GM19023 (cell line): Measurements from ENCODE around the gene SDC3.

ENCODE experiments used
- ATAC-seq: cut with Tn5 transposase; IDR thresholded peaks from one replicate; pipeline ENCODE4 v1.9.1; 2021; ENCODE audit warnings: mild to moderate bottlenecking, moderate library complexity; ENCODE audit not compliant: unreplicated experiment

The SDC3 gene

GRCh38 chr1:30855686-30856259, 52.8 kb downstream of the SDC3 start:
- no peak for ATAC-seq

- no peak for ATAC-seq
Observed at GRCh38 chr1:30853350-30853749, 55.2 kb downstream of the SDC3 start.

GRCh38 chr1:30852026-30852425, 56.5 kb downstream of the SDC3 start:
- no peak for ATAC-seq

- no peak for ATAC-seq
Observed at GRCh38 chr1:30851286-30851685, 57.3 kb downstream of the SDC3 start.

GRCh38 chr1:30850607-30851006, 58.0 kb downstream of the SDC3 start:
- no peak for ATAC-seq

GRCh38 chr1:30848130-30848529, 60.4 kb downstream of the SDC3 start:
- ATAC-seq: no peak

GRCh38 chr1:30847358-30847972, 61.1 kb downstream of the SDC3 start:
- no peak for ATAC-seq

GRCh38 chr1:30846587-30846986, 62.0 kb downstream of the SDC3 start:
- no peak for ATAC-seq

- no peak for ATAC-seq
Observed at GRCh38 chr1:30845904-30846290, 62.7 kb downstream of the SDC3 start.

GRCh38 chr1:30845237-30845903, 63.2 kb downstream of the SDC3 start:
- no peak for ATAC-seq

- ATAC-seq: no peak
Observed at GRCh38 chr1:30844631-30845030, 63.9 kb downstream of the SDC3 start.

- no peak for ATAC-seq
Observed at GRCh38 chr1:30842697-30843354, 65.7 kb downstream of the SDC3 start.

GRCh38 chr1:30840904-30841598, 67.5 kb downstream of the SDC3 start:
- no peak for ATAC-seq

- no peak for ATAC-seq
Observed at GRCh38 chr1:30839827-30840359, 68.7 kb downstream of the SDC3 start.

GRCh38 chr1:30838996-30839395, 69.6 kb downstream of the SDC3 start:
- no peak for ATAC-seq

GRCh38 chr1:30837653-30838052, 70.9 kb downstream of the SDC3 start:
- no peak for ATAC-seq

- ATAC-seq: no peak
Observed at GRCh38 chr1:30834253-30834652, 74.3 kb downstream of the SDC3 start.

GRCh38 chr1:30830537-30830936, 78.0 kb downstream of the SDC3 start:
- ATAC-seq: no peak

GRCh38 chr1:30829889-30830288, 78.7 kb downstream of the SDC3 start:
- no peak for ATAC-seq

- ATAC-seq: no peak
Observed at GRCh38 chr1:30824736-30825429, 83.7 kb downstream of the SDC3 start.
